Measurements from ENCODE around the gene CYP4F11. TPM values are rescaled to one million over a fixed set of nuclear protein-coding genes. Genes with fewer than 3 reads are reported as not detected.
"Not testable (repeated sequence)": the region's sequence is repeated elsewhere in the genome, so short reads cannot be mapped to it uniquely, and the experiment has no call there.

The CYP4F11 gene
- total and polyA plus RNA-seq, 2 experiments from 2014 or later, result not detected

GRCh38 chr19:15885167-15885566, 49.2 kb downstream of the CYP4F11 start:
- no peaks in the 10 kb centered on the region for H3K79me2 ChIP-seq (ENCODE audit: insufficient read depth)
- H3K4me1 ChIP-seq (ENCODE audit: insufficient read depth), result no peaks in the 10 kb centered on the region
- no peaks in the 10 kb centered on the region for H3K9me3 ChIP-seq (ENCODE audit: low read depth)
- no peaks in the 10 kb centered on the region for H3K27me3 ChIP-seq (replicated peaks; ENCODE audit: insufficient read depth)
- H3K4me3 ChIP-seq, result no peak overlapping the region
- TF ChIP-seq EZH2phosphoT487 (IDR thresholded peaks at IDR 0.05; ENCODE audit: insufficient read depth, low read depth) (no peak), EZH2 (IDR thresholded peaks at IDR 0.05; ENCODE audit: insufficient read depth, poor library complexity, severe bottlenecking) (no peak)
- H4K20me1 ChIP-seq (ENCODE audit: insufficient read depth), result no peaks in the 10 kb centered on the region
- H3K36me3 ChIP-seq (ENCODE audit: low read depth), result no peaks in the 10 kb centered on the region
- 29 to 31% methylated on average over 3 of the region's 3 CpGs for WGBS, 2 experiments (ENCODE audit: low coverage in 1 of 2, low lambda C conversion rate in 2 of 2, missing lambda C conversion rate in 2 of 2)
- no peak overlapping the region for H2AFZ ChIP-seq
- H3F3A ChIP-seq (ENCODE audit: insufficient read depth), result no peaks in the 10 kb centered on the region
- H3K9ac ChIP-seq, result no peak overlapping the region
- no peak for DNase-seq
- no peak overlapping the region for H3K27ac ChIP-seq
- in situ Hi-C loops (cut with MboI), result no loop called here
- H3K9me2 ChIP-seq (ENCODE audit: insufficient read depth), result no peaks in the 10 kb centered on the region
- no peak overlapping the region for H3K4me2 ChIP-seq (ENCODE audit: unreplicated experiment)

- DNase-seq; H3K9me2 ChIP-seq (ENCODE audit: insufficient read depth); H3K36me3 ChIP-seq (ENCODE audit: low read depth); H3K27ac ChIP-seq; H3K4me2 ChIP-seq (ENCODE audit: unreplicated experiment); H3K27me3 ChIP-seq (replicated peaks; ENCODE audit: insufficient read depth); in situ Hi-C loops (cut with MboI); H2AFZ ChIP-seq; H3F3A ChIP-seq (ENCODE audit: insufficient read depth); H3K4me1 ChIP-seq (ENCODE audit: insufficient read depth); H3K79me2 ChIP-seq (ENCODE audit: insufficient read depth); H3K9me3 ChIP-seq (ENCODE audit: low read depth); H4K20me1 ChIP-seq (ENCODE audit: insufficient read depth); H3K4me3 ChIP-seq; H3K9ac ChIP-seq: not testable (repeated sequence)
- 41 to 70% methylated on average over 3 of the region's 3 CpGs for WGBS, 2 experiments (ENCODE audit: low coverage in 1 of 2, low lambda C conversion rate in 2 of 2, missing lambda C conversion rate in 2 of 2)
Measured at GRCh38 chr19:15883329-15883728, 51.0 kb downstream of the CYP4F11 start.

GRCh38 chr19:15874821-15875474, 59.4 kb downstream of the CYP4F11 start:
- H3K9ac ChIP-seq, result no peak overlapping the region
- H3K27ac ChIP-seq, result no peak overlapping the region
- H3K36me3 ChIP-seq (ENCODE audit: low read depth), result no peaks in the 10 kb centered on the region
- no peaks in the 10 kb centered on the region for H3K9me3 ChIP-seq (ENCODE audit: low read depth)
- no peaks in the 10 kb centered on the region for H3K9me2 ChIP-seq (ENCODE audit: insufficient read depth)
- H4K20me1 ChIP-seq (ENCODE audit: insufficient read depth), result no peaks in the 10 kb centered on the region
- no peaks in the 10 kb centered on the region for H3K79me2 ChIP-seq (ENCODE audit: insufficient read depth)
- no peaks in the 10 kb centered on the region for H3K4me1 ChIP-seq (ENCODE audit: insufficient read depth)
- no peak overlapping the region for H2AFZ ChIP-seq
- no peak for DNase-seq
- H3K4me3 ChIP-seq, result no peak overlapping the region
- in situ Hi-C loops (cut with MboI), result no loop called here
- H3F3A ChIP-seq (ENCODE audit: insufficient read depth), result no peaks in the 10 kb centered on the region
- peaks cover 5% of the 10 kb centered on the region; the same call in 1 of the 2 replicates for H3K27me3 ChIP-seq (replicated peaks; ENCODE audit: insufficient read depth)
- 29 to 31% methylated on average over 4 of the region's 4 CpGs for WGBS, 2 experiments (ENCODE audit: low coverage in 1 of 2, low lambda C conversion rate in 2 of 2, missing lambda C conversion rate in 2 of 2)
- TF ChIP-seq EZH2phosphoT487 (IDR thresholded peaks at IDR 0.05; ENCODE audit: insufficient read depth, low read depth) (no peak), EZH2 (IDR thresholded peaks at IDR 0.05; ENCODE audit: insufficient read depth, poor library complexity, severe bottlenecking) (no peak)
- H3K4me2 ChIP-seq (ENCODE audit: unreplicated experiment), result no peak overlapping the region

- H4K20me1 ChIP-seq (ENCODE audit: insufficient read depth); H3K4me3 ChIP-seq; H3K9me2 ChIP-seq (ENCODE audit: insufficient read depth); H3F3A ChIP-seq (ENCODE audit: insufficient read depth); H3K79me2 ChIP-seq (ENCODE audit: insufficient read depth); H3K4me1 ChIP-seq (ENCODE audit: insufficient read depth); DNase-seq; H3K4me2 ChIP-seq (ENCODE audit: unreplicated experiment); H3K9ac ChIP-seq; H3K27ac ChIP-seq; H3K9me3 ChIP-seq (ENCODE audit: low read depth); H2AFZ ChIP-seq; H3K36me3 ChIP-seq (ENCODE audit: low read depth); in situ Hi-C loops (cut with MboI); H3K27me3 ChIP-seq (replicated peaks; ENCODE audit: insufficient read depth): not testable (repeated sequence)
- WGBS, 2 experiments (ENCODE audit: low coverage in 1 of 2, low lambda C conversion rate in 2 of 2, missing lambda C conversion rate in 2 of 2), result 51 to 57% methylated on average over 6 of the region's 6 CpGs
Measured at GRCh38 chr19:15873771-15874170, 60.6 kb downstream of the CYP4F11 start.

- H3F3A ChIP-seq (ENCODE audit: insufficient read depth), result no peaks in the 10 kb centered on the region
- no peaks in the 10 kb centered on the region for H3K9me2 ChIP-seq (ENCODE audit: insufficient read depth)
- DNase-seq, result no peak
- H3K4me1 ChIP-seq (ENCODE audit: insufficient read depth), result no peaks in the 10 kb centered on the region
- H2AFZ ChIP-seq, result no peak overlapping the region
- H3K27me3 ChIP-seq (replicated peaks; ENCODE audit: insufficient read depth), result peaks cover 5% of the 10 kb centered on the region; the same call in 1 of the 2 replicates
- H3K9ac ChIP-seq, result no peak overlapping the region
- no peak overlapping the region for H3K4me2 ChIP-seq (ENCODE audit: unreplicated experiment)
- 2 to 3% methylated on average over 10 to 11 of the region's 11 CpGs for WGBS, 2 experiments (ENCODE audit: low coverage in 1 of 2, low lambda C conversion rate in 2 of 2, missing lambda C conversion rate in 2 of 2)
- H4K20me1 ChIP-seq (ENCODE audit: insufficient read depth), result no peaks in the 10 kb centered on the region
- no peaks in the 10 kb centered on the region for H3K79me2 ChIP-seq (ENCODE audit: insufficient read depth)
- no peak overlapping the region for H3K4me3 ChIP-seq
- TF ChIP-seq EZH2phosphoT487 (IDR thresholded peaks at IDR 0.05; ENCODE audit: insufficient read depth, low read depth) (no peak), EZH2 (IDR thresholded peaks at IDR 0.05; ENCODE audit: insufficient read depth, poor library complexity, severe bottlenecking) (no peak)
- in situ Hi-C loops (cut with MboI), result no loop called here
- no peak overlapping the region for H3K27ac ChIP-seq
- H3K36me3 ChIP-seq (ENCODE audit: low read depth), result no peaks in the 10 kb centered on the region
- no peaks in the 10 kb centered on the region for H3K9me3 ChIP-seq (ENCODE audit: low read depth)
Measured at GRCh38 chr19:15871570-15871969, 62.8 kb downstream of the CYP4F11 start.
